ENCODE measurements around the gene ADORA1. TPM values are rescaled to one million over a fixed set of nuclear protein-coding genes. Genes with fewer than 3 reads are reported as not detected.

ADORA1 gene
- total RNA-seq, 4 donors from 2014 or later = 1.4 to 4.3 (median 2.6) TPM

DNA sequence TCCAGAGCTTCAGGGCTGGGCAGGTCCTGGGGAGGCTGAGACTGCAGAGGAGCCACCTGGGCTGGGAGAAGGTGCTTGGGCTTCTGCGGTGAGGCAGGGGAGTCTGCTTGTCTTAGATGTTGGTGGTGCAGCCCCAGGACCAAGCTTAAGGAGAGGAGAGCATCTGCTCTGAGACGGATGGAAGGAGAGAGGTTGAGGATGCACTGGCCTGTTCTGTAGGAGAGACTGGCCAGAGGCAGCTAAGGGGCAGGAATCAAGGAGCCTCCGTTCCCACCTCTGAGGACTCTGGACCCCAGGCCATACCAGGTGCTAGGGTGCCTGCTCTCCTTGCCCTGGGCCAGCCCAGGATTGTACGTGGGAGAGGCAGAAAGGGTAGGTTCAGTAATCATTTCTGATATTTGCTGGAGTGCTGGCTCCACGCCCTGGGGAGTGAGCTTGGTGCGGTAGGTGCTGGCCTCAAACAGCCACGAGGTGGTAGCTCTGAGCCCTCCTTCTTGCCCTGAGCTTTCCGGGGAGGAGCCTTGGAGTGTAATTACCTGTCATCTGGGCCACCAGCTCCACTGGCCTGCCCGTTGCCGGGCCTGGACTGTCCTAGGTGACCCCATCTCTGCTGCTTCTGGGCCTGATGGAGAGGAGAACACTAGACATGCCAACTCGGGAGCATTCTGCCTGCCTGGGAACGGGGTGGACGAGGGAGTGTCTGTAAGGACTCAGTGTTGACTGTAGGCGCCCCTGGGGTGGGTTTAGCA lies 38.8 kb downstream of the ADORA1 start:
- DNase-seq (ENCODE audit: low spot score) (no peak), ATAC-seq (ENCODE audit: low FRiP score) (peak; percentile 67)
- TF ChIP-seq CTCF (IDR thresholded peaks at IDR 0.05) = no peak

- no peak for TF ChIP-seq CTCF (IDR thresholded peaks at IDR 0.05)
- no peak for ATAC-seq (ENCODE audit: low FRiP score)
Measured at GRCh38 chr1:203167026-203167912, 39.7 kb downstream of the ADORA1 start.

DNA sequence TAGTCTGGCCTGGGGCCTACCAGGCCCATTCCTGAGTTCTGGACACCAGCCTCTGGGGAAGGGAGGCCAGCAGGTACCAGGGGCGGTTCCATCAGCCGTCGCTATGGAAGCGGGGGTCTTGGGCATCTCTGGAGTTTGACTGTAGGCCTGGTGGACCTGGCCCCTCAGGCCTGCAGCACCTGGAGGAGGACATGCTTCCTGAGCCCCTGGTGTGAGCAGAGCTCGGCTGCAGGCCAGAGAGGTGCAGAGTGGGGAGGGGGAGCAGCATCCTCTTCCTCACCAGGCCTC lies 40.3 kb downstream of the ADORA1 start:
- no peak for DNase-seq (ENCODE audit: low spot score)
- no peak for TF ChIP-seq CTCF (IDR thresholded peaks at IDR 0.05)
- ATAC-seq (ENCODE audit: low FRiP score) = no peak

More at GRCh38 chr1:203167026-203167912, 39.7 kb downstream of the ADORA1 start:
- no peak for DNase-seq (ENCODE audit: low spot score)

DNA sequence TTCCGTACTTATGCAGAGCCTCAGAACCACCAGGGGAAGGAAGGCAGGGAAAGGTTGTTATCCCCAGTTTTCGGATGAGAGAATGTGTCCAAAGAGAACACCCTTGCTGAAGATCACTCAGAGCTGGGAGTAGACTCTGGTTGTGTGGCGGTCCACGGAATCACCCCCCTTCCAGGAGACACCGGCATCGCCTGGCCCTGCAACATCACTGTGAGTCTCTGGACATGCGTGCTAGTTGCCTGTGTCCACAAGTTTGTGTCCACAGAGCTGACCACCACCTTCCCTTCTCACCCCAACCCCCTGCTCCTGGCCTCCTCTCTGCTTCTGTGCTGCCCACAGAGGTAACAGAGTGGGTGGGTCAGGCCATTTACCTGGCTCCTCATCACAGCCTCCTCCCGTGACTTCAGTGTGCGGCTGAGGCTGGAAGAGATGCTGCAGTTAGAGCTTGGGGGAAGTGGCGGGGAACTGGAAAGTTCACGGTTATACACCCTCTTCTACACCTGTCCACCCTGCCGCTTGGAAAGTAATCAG lies 40.8 kb downstream of the ADORA1 start:
- TF ChIP-seq CTCF (IDR thresholded peaks at IDR 0.05) = no peak
- DNase-seq (ENCODE audit: low spot score) (no peak), ATAC-seq (ENCODE audit: low FRiP score) (no peak)

DNA sequence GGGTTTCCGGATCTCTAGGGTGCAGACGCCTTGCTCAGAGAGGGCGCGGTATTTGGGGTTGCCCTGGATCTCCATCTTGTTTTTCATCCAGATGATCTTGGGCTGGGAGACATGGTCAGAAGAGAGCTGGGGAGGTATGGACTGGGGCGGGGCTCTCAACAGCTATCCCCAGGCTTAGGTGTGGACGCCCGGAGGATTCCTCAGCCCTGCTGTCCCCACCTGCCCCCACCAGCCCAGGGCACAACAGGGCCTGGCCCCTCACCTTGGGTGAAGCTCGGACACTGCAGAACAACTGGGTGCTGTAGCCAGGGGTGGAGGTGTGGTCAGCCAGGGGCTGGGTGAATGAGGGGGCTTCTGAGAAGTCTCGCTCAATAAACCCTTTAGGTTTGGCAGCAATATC lies 41.5 kb downstream of the ADORA1 start:
- TF ChIP-seq CTCF (IDR thresholded peaks at IDR 0.05) = no peak
- no peak for DNase-seq (ENCODE audit: low spot score)
- ATAC-seq (ENCODE audit: low FRiP score) = no peak

GRCh38 chr1:203169770-203170520 lies 42.4 kb downstream of the ADORA1 start:
- DNase-seq (ENCODE audit: low spot score) (no peak), ATAC-seq (ENCODE audit: low FRiP score) (no peak)
- no peak for TF ChIP-seq CTCF (IDR thresholded peaks at IDR 0.05)

Measured in omental fat pad (tissue), 4 donors.